ENCODE measurements around the gene TMEM218.

TMEM218 gene

GRCh38 chr11:125049164-125049792 is 62.1 kb downstream of the TMEM218 start:
- H3K4me3 ChIP-seq (ENCODE audit: low read depth, low read length) = no peak overlapping the region
- no peak for DNase-seq (ENCODE audit: low read depth)
- TF ChIP-seq, protein P1, sequence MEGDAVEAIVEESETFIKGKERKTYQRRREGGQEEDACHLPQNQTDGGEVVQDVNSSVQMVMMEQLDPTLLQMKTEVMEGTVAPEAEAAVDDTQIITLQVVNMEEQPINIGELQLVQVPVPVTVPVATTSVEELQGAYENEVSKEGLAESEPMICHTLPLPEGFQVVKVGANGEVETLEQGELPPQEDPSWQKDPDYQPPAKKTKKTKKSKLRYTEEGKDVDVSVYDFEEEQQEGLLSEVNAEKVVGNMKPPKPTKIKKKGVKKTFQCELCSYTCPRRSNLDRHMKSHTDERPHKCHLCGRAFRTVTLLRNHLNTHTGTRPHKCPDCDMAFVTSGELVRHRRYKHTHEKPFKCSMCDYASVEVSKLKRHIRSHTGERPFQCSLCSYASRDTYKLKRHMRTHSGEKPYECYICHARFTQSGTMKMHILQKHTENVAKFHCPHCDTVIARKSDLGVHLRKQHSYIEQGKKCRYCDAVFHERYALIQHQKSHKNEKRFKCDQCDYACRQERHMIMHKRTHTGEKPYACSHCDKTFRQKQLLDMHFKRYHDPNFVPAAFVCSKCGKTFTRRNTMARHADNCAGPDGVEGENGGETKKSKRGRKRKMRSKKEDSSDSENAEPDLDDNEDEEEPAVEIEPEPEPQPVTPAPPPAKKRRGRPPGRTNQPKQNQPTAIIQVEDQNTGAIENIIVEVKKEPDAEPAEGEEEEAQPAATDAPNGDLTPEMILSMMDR (IDR thresholded peaks at IDR 0.05; ENCODE audit: control insufficient read depth, extremely low read depth, insufficient read depth) = no peak
